GM18505 (cell line): Measurements from ENCODE around the gene POLR3B.
"Not testable (repeated sequence)": the region's sequence is repeated elsewhere in the genome, so short reads cannot be mapped to it uniquely, and the experiment has no call there.

Experiments used
- ATAC-seq: cut with Tn5 transposase; IDR thresholded peaks from one replicate; pipeline ENCODE4 v1.9.1; 2021; ENCODE audit not compliant: unreplicated experiment
- POLR2A ChIP-seq: IDR thresholded peaks from 4 replicates; pipeline ENCODE4 v1.6.1; 2011; ENCODE audit warnings: borderline replicate concordance; ENCODE audit not compliant: insufficient read depth, insufficient read length; ENCODE audit errors: extremely low read depth

POLR3B gene

GRCh38 chr12:106360400-106360994, 2.9 kb downstream of the POLR3B start:
- TF ChIP-seq POLR2A, result no peak
- ATAC-seq, result no peak

- no peak for ATAC-seq
Observed at GRCh38 chr12:106362971-106363370, 5.4 kb downstream of the POLR3B start.

GRCh38 chr12:106364261-106364660, 6.7 kb downstream of the POLR3B start:
- no peak for ATAC-seq
- TF ChIP-seq POLR2A, result no peak

More at GRCh38 chr12:106362971-106363370, 5.4 kb downstream of the POLR3B start:
- no peak for TF ChIP-seq POLR2A

GRCh38 chr12:106369624-106370346, 12.2 kb downstream of the POLR3B start:
- ATAC-seq, result no peak

GRCh38 chr12:106378788-106379187, 21.2 kb downstream of the POLR3B start:
- ATAC-seq, result no peak
- TF ChIP-seq POLR2A, result no peak

More at GRCh38 chr12:106369624-106370346, 12.2 kb downstream of the POLR3B start:
- no peak for TF ChIP-seq POLR2A

- no peak for TF ChIP-seq POLR2A
- ATAC-seq, result no peak
Observed at GRCh38 chr12:106380954-106381353, 23.4 kb downstream of the POLR3B start.

- not testable (repeated sequence) for ATAC-seq
Observed at GRCh38 chr12:106381866-106382265, 24.3 kb downstream of the POLR3B start.

GRCh38 chr12:106386813-106387535, 29.4 kb downstream of the POLR3B start:
- no peak for TF ChIP-seq POLR2A
- no peak for ATAC-seq

GRCh38 chr12:106387848-106388377, 30.4 kb downstream of the POLR3B start:
- no peak for TF ChIP-seq POLR2A

GRCh38 chr12:106389151-106389550, 31.6 kb downstream of the POLR3B start:
- no peak for TF ChIP-seq POLR2A
- no peak for ATAC-seq

More at GRCh38 chr12:106387848-106388377, 30.4 kb downstream of the POLR3B start:
- ATAC-seq, result no peak

- no peak for ATAC-seq
- no peak for TF ChIP-seq POLR2A
Observed at GRCh38 chr12:106392759-106393158, 35.2 kb downstream of the POLR3B start.

GRCh38 chr12:106409878-106410277, 52.3 kb downstream of the POLR3B start:
- TF ChIP-seq POLR2A, result no peak
- no peak for ATAC-seq

- ATAC-seq, result no peak
- no peak for TF ChIP-seq POLR2A
Observed at GRCh38 chr12:106412563-106412962, 55.0 kb downstream of the POLR3B start.
